GM21390 (cell line): ENCODE data around the gene FAM222A.

Experiments used
- ATAC-seq: cut with Tn5 transposase; IDR thresholded peaks from one replicate; pipeline ENCODE4 v1.9.1; 2021; ENCODE audit not compliant: unreplicated experiment

The FAM222A gene

GRCh38 chr12:109770861-109771670 is 57.4 kb downstream of the FAM222A start:
- ATAC-seq = no peak

GRCh38 chr12:109771746-109772621 is 58.4 kb downstream of the FAM222A start:
- ATAC-seq = no peak

- ATAC-seq = no peak
These were observed 59.1 kb downstream of the FAM222A start for GRCh38 chr12:109772622-109773321.

- ATAC-seq = no peak
These were observed 59.9 kb downstream of the FAM222A start for GRCh38 chr12:109773384-109774011.

GRCh38 chr12:109775172-109775881 is 61.7 kb downstream of the FAM222A start:
- ATAC-seq = no peak

GRCh38 chr12:109776624-109777023 is 63.0 kb downstream of the FAM222A start:
- no peak for ATAC-seq

- ATAC-seq = no peak
These were observed 63.9 kb downstream of the FAM222A start for GRCh38 chr12:109777544-109777943.

GRCh38 chr12:109778684-109779083 is 65.1 kb downstream of the FAM222A start:
- ATAC-seq = no peak

- ATAC-seq = no peak
These were observed 65.8 kb downstream of the FAM222A start for GRCh38 chr12:109779382-109779781.

GRCh38 chr12:109781668-109782325 is 68.2 kb downstream of the FAM222A start:
- no peak for ATAC-seq

- ATAC-seq = no peak
These were observed 68.7 kb downstream of the FAM222A start for GRCh38 chr12:109782326-109782703.

GRCh38 chr12:109783135-109783964 is 69.7 kb downstream of the FAM222A start:
- no peak for ATAC-seq

GRCh38 chr12:109783965-109784244 is 70.3 kb downstream of the FAM222A start:
- ATAC-seq = no peak

GRCh38 chr12:109785854-109786253 is 72.2 kb downstream of the FAM222A start:
- ATAC-seq = no peak

GRCh38 chr12:109786799-109787198 is 73.2 kb downstream of the FAM222A start:
- ATAC-seq = no peak

- no peak for ATAC-seq
These were observed 76.0 kb downstream of the FAM222A start for GRCh38 chr12:109789526-109790048.

GRCh38 chr12:109792992-109793391 is 79.4 kb downstream of the FAM222A start:
- no peak for ATAC-seq

- ATAC-seq = no peak
These were observed 79.8 kb downstream of the FAM222A start for GRCh38 chr12:109793411-109793810.
